Spleen (tissue), 7 donors: ENCODE data around the gene PRKCH.

Source experiments
- CTCF ChIP-seq, 11 experiments: fragments of 200-600 bp in 7 of 11; fragments of 450-650 bp in 4 of 11; sonication (generic) in 4 of 11; IDR thresholded peaks in 8 of 11; conservative IDR thresholded peaks in 3 of 11; 1 replicate in 7 of 11; 2 replicates in 4 of 11; pipeline versions ENCODE4 v1.4.0 to v1.8.0; 2016 to 2021; ENCODE audit warnings: antibody characterized with exemption in 11 of 11, inconsistent platforms in 4 of 11, mild to moderate bottlenecking in 1 of 11
- POLR2A ChIP-seq, 3 donors: fragments of 450-650 bp; IDR thresholded peaks; one replicate each; pipeline ENCODE4 v1.5.1; 2017; ENCODE audit warnings: antibody characterized with exemption in 3 of 3, mild to moderate bottlenecking in 1 of 3
- POLR2AphosphoS5 ChIP-seq, 3 donors: sonication (generic); formaldehyde crosslinking; IDR thresholded peaks; one replicate each; pipeline ENCODE4 v1.5.1; 2017; ENCODE audit warnings: antibody characterized with exemption in 3 of 3
- donor health status: DM: no; HTN: no; CAD: no; lungs with moderate emphysema.
- donor health status: DM: no; HTN: no; CAD: no.
- donor health status: DM: no; HTN: no; CAD: no.

GRCh38 chr14:61508526-61508925 is 187.1 kb downstream of the PRKCH start:
- TF ChIP-seq CTCF (IDR thresholded peaks at IDR 0.05 in 8 of 11, conservative IDR thresholded peaks at IDR 0.05 in 3 of 11) (no peak), POLR2AphosphoS5 (IDR thresholded peaks at IDR 0.05) (no peak), POLR2A (IDR thresholded peaks at IDR 0.05) (no peak)
